Measurements from ENCODE around the gene GAA.
"Not testable (repeated sequence)": the region's sequence is repeated elsewhere in the genome, so short reads cannot be mapped to it uniquely, and the experiment has no call there.

The GAA gene

GRCh38 chr17:80083136-80083661, 18.2 kb upstream of the GAA start:
- TF ChIP-seq CTCF (conservative IDR thresholded peaks at IDR 0.05; ENCODE audit: low read depth, low read length) = no peak
- H3K4me3 ChIP-seq (ENCODE audit: low read depth, low read length) = no peak overlapping the region
- DNase-seq (ENCODE audit: low read depth) = no peak

- TF ChIP-seq CTCF (conservative IDR thresholded peaks at IDR 0.05; ENCODE audit: low read depth, low read length) = no peak
- H3K4me3 ChIP-seq (ENCODE audit: low read depth, low read length) = no peak overlapping the region
- DNase-seq (ENCODE audit: low read depth) = no peak
Measured at GRCh38 chr17:80084773-80085172, 16.6 kb upstream of the GAA start.

DNA sequence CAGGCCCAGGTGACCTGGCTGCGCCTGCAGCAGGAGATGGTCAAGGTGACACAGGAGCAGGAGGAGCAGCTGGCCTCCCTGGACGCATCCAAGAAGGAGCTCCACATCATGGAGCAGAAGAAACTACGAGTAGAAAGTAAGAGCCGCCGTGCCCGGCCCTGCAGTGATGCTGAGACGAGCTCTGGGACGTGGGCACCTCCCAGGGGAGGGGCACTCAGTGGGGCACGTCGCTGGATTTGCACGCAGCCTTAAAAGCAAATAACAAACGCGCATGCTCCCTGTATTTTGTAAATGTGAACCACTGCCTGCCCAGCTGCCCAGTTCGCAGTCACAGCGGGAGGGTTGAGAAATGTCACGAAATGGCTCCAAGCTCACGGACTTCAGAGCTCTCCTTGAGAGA, 15.3 kb upstream of the GAA start:
- TF ChIP-seq CTCF (conservative IDR thresholded peaks at IDR 0.05; ENCODE audit: low read depth, low read length) = no peak
- H3K4me3 ChIP-seq (ENCODE audit: low read depth, low read length) = no peak overlapping the region

DNA sequence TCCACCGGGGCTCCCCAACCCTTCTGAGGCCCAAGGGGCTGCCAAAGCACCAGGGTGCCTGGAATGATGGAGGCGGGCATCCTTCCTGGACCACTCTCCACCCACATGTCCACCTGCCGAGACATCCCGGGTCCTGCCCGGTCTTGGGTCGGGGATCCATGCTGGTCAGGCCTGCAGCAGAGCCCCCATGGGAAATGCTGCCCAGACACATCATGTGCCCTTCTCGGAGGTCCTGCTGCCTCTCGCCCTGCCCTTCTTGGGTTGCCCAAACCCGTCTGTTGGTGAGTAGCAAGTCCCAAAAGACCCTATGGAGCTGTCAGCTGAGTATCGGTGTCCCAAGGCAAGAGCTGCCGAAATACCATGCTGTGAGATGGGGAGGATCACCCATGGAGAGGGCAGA, 14.8 kb upstream of the GAA start:
- H3K4me3 ChIP-seq (ENCODE audit: low read depth, low read length) = no peak overlapping the region
- no peak for TF ChIP-seq CTCF (conservative IDR thresholded peaks at IDR 0.05; ENCODE audit: low read depth, low read length)
- DNase-seq (ENCODE audit: low read depth) = no peak

More for the DNA sequence above, 15.3 kb upstream of the GAA start:
- DNase-seq (ENCODE audit: low read depth) = no peak

- TF ChIP-seq CTCF (conservative IDR thresholded peaks at IDR 0.05; ENCODE audit: low read depth, low read length) = no peak
- H3K4me3 ChIP-seq (ENCODE audit: low read depth, low read length) = no peak overlapping the region
- no peak for DNase-seq (ENCODE audit: low read depth)
Measured at GRCh38 chr17:80087346-80088265, 13.8 kb upstream of the GAA start.

DNA sequence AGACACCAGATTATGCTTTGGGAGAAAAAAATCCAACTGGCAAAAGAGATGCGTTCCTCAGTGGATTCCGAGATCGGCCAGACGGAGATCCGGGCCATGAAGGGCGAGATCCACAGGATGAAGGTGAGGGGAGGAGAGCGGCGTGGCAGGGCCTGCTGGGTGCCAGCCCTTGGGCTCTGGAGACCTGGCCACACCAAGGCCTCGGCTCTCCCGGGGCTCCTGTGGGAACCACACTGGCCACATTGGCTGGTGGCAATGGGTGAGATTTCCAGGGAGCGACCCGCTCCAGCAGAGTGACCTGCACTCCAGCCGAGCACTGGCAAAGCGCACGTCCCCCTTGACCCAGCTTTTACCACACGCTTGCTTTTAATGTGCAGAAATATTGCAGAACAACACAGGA, 11.6 kb upstream of the GAA start:
- TF ChIP-seq CTCF (conservative IDR thresholded peaks at IDR 0.05; ENCODE audit: low read depth, low read length) = no peak

GRCh38 chr17:80090164-80090563, 11.2 kb upstream of the GAA start:
- DNase-seq (ENCODE audit: low read depth); H3K4me3 ChIP-seq (ENCODE audit: low read depth, low read length): not testable (repeated sequence)

More for the DNA sequence above, 11.6 kb upstream of the GAA start:
- DNase-seq (ENCODE audit: low read depth) = no peak
- H3K4me3 ChIP-seq (ENCODE audit: low read depth, low read length) = no peak overlapping the region

Data from choroid plexus epithelial cell (primary cell).